GM19099 (cell line): ENCODE results near the gene HGS.

Source experiments
- POLR2A ChIP-seq: IDR thresholded peaks from 3 replicates; pipeline ENCODE4 v1.6.1; 2011; ENCODE audit warnings: low read depth; ENCODE audit not compliant: insufficient read length; ENCODE audit errors: extremely low read depth

HGS gene

GRCh38 chr17:81683584-81684441 is at the start of gene HGS, which contains the start of gene ARL16:
Gene HGS, plus strand, starts transcription at chr17:81684011. Its CDS starts 56 bp downstream, at chr17:81684067.
Gene ARL16, minus strand, starts transcription at chr17:81683797. Its CDS starts 44 bp downstream, at chr17:81683753.
- TF ChIP-seq POLR2A = peak; percentile 79

DNA sequence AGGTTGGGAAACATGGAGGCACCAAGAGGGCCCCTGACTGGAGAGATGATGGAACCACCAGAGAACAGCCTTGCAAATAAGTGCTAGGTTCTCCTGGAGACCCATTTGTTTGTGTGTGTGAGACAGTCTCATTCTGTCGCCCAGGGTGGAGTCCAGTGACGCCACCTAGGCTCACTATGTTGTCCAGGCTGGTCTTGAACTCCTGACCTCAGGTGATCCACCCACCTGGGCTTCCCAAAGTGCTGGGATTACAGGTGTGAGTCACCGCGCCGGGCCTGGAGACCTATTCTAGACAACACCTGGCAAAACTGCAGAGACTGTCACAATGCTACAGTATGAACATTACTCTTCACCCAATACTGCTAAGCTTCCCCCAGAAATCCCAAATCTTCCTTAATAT is 48.4 kb upstream of the HGS start:
- TF ChIP-seq POLR2A = no peak

DNA sequence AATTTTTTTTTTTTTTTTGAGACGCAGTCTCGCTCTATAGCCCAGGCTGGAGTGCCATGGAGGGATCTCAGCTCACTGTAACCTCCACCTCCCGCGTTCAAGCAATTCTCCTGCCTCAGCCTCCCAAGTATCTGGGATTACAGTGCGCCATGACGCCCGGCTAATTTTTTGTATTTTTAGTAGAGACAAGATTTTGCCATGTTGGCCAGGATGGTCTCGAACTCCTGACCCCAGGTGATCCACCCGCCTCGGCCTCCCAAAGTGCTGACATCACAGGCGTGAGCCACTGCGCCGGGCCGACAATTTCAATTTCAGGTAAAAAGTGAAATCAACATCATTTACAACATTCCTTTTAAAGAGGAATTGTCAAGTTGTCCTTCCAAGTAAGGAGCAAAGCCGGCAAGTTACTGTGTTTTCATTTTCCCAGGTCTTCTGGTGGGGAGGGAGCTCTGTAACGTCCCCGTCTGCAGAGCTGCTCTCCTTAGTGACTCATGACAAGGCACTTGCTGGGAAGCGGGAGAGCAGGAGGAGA is 47.8 kb upstream of the HGS start:
- TF ChIP-seq POLR2A = no peak

DNA sequence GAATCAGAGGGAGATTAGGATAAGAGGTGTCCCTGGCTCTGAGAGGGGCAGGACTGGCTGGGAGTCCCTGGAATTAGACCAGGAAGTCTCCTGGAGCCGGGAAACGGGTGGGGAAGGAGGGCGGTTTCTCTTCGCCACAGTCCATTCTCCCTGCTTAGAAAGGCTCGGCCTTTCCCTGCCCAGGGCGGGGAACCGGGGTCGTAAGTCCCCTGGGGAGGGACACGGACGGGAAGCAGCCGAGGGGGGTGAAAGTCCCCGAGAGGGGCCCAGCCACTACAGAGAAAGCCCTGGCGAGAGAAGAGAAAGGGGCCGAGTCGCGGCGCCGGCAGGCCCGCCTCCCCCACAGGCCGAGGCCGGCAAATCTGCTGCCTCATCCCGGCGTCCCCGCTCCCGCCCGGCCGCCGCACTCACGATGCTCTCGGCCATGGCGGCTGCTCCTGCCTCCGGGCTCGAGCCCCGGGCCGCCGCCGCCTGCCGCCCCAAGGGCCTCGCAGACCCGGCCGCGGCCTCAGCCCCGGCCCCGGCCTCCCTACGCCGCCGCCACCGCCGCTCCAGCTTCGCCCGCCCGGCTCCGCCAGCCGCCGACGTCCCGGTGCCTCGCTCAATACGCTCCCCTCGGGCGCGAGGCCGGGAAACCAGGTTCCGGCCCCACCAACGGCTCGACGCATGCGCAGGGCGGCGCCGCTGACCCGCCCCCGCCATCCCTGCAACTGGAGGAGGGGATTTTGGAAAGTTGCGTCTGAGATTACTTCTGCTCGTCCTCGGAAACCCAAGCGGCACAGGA is 47.1 kb upstream of the HGS start, which contains the start of the genes NPLOC4 and TSPAN10:
TSS of gene NPLOC4 (minus strand) at position 608 of the 784 bp plus-strand sequence. CDS start at position 426, 182 bp downstream.
TSS of gene TSPAN10 (plus strand) at position 692 of the 784 bp plus-strand sequence. CDS start 5,217 bp downstream, outside the sequence.
- peak; percentile 92 for TF ChIP-seq POLR2A

DNA sequence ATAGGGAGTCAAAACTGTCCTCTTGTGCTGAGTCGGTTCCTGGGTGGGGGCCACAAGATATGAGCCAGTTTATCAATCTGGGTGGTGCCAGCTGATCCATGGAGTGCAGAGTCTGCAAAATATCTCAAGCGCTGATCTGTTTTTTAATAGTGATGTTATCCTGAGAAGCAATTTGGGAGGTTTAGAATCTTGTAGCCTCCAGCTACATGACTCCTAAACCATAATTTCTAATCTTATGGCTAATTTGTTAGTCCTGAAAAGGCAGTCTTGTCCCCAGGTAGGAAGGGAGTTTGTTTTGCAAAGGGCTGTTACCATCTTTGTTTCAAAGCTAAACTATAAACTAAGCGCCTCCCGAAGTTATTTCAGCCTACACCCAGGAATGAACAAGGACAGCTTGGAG is 45.1 kb upstream of the HGS start:
- no peak for TF ChIP-seq POLR2A

DNA sequence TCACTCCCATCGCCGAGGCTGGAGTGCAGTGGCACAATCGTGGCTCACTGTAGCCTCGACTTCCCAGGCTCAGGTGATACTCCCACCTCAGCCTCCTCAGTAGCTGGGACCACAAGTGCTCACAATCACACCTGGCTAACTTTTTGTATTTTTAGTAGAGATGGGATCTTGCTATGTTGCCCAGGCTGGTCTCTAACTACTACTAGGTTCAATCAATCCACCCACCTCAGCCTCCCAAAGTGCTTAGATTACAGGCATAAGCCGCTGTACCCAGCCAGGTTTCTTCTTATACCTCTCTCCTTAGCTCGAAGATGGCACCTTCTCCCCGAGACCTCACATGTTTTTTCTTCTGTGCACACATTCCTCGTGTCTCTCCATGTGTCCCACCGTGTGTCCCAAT is 43.8 kb upstream of the HGS start:
- no peak for TF ChIP-seq POLR2A

- TF ChIP-seq POLR2A = no peak
Observed at GRCh38 chr17:81641825-81642489, 41.9 kb upstream of the HGS start.

GRCh38 chr17:81644496-81644895 is 39.3 kb upstream of the HGS start:
- TF ChIP-seq POLR2A = no peak

GRCh38 chr17:81644976-81645952 is 38.5 kb upstream of the HGS start:
- no peak for TF ChIP-seq POLR2A

DNA sequence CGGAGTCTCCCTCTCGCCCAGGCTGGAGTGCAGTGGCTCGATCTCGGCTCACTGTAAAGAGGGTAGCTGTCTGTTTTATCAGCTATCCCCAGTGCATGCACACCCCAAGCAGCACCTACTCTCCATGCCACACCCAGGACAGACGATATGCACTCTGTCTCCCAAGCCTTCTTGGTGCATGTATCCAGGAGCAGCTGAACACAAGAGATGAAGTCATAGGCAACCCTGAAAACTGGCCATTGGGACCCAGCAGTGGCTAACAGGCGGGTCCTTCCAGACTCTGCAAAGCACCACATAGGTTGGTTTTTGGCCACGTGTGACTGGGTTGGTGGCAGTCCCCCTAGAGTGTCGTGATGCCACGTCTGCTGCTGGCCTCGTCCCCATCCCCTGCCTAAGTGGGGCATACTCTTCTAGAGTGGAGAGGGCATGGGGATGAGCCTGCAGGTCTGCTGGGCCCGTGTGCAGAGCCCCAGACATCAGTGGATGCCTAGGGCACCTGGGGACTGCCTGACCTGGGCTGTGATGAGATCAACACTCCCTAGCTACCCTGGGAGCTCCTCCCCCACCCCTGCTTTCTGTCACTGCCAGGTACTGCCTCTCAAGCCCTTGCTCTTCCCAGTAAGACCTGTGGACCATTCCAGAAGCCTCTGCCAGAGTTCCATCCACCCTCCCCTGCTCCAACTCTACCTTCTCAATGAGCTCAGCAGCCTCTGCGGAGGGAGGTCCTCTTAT is 36.8 kb upstream of the HGS start:
- no peak for TF ChIP-seq POLR2A

GRCh38 chr17:81647640-81648012 is 36.2 kb upstream of the HGS start:
- no peak for TF ChIP-seq POLR2A

DNA sequence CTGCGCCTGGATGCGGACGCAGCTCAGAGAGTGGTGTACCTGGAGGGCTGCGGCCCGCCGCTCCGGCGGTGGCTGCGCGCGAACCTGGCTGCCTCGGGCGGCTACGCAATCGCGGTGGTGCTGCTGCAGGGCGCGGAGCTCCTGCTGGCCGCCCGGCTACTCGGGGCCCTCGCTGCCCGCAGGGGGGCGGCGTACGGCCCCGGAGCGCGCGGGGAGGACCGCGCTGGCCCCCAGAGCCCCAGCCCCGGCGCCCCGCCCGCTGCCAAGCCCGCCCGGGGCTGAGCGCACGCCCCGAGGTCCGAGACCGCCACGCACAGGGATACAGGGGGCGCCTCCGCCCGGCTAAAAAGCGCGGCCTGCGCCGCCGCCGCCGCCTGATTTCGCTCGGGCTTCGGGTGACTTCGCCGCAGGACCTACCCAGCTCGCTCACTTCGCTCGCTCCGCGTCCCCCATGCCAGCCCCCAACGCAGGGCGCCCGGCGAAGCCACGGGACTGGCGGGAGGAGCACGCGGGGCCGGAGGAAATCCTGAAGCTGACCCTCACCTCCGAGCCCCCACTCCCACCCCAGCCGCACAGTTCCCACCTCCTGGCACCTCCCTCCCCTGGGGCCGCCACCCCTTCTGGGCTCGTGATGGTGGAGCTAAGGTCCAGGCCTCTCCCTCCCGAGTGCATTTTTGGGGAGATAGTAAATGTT is 35.7 kb upstream of the HGS start:
- no peak for TF ChIP-seq POLR2A

DNA sequence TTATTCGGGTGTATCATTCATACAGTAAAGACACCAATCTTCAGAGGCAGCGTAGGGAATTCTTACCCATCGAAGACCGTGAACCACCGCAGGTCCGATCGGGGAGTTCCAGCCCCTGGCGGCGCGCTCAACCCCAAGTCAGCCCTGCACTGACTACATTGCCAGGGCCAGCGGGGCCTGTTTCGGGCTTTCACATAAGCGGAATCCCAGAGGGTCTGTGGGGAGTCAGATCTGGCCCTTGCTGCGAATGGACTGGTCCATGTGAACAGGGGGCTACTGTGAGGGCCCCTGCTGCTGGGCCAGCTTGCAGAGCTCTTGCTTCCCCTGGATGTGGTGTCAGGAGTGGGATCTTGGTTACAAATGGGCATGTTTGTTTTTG is 35.1 kb upstream of the HGS start:
- TF ChIP-seq POLR2A = no peak

GRCh38 chr17:81650951-81651350 is 32.9 kb upstream of the HGS start:
- no peak for TF ChIP-seq POLR2A
